Measurements from ENCODE around the gene DGKI.

DNA sequence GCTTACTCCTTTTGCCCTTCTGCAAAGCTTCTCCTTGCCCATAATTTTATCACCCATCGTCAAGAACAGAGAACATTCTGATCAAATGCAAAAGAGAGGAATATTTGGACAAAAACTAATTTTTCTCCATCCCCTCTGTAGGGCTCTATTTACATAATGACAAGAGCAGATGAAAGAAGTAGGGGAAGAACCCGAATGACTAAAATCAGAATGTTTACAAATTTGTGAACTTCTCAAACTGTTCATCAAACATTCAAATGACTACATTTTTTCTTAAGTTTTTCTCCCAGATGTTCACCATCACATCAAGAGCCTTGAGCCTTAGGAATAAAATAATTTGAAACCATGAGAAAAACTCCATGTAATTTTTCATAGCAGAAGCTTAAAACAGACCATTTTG, 119.4 kb downstream of the DGKI start:
- TF ChIP-seq, protein P1, sequence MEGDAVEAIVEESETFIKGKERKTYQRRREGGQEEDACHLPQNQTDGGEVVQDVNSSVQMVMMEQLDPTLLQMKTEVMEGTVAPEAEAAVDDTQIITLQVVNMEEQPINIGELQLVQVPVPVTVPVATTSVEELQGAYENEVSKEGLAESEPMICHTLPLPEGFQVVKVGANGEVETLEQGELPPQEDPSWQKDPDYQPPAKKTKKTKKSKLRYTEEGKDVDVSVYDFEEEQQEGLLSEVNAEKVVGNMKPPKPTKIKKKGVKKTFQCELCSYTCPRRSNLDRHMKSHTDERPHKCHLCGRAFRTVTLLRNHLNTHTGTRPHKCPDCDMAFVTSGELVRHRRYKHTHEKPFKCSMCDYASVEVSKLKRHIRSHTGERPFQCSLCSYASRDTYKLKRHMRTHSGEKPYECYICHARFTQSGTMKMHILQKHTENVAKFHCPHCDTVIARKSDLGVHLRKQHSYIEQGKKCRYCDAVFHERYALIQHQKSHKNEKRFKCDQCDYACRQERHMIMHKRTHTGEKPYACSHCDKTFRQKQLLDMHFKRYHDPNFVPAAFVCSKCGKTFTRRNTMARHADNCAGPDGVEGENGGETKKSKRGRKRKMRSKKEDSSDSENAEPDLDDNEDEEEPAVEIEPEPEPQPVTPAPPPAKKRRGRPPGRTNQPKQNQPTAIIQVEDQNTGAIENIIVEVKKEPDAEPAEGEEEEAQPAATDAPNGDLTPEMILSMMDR (conservative IDR thresholded peaks at IDR 0.05; ENCODE audit: low read length) = no peak
- no peak for TF ChIP-seq EZH2phosphoT487 (IDR thresholded peaks at IDR 0.05; ENCODE audit: borderline replicate concordance, low read depth, low read length)
